ENCODE data around the gene CD96.

- TF ChIP-seq CTCF (IDR thresholded peaks at IDR 0.05): no peak
- no peak for TF ChIP-seq POLR2A (IDR thresholded peaks at IDR 0.05)
Observed at GRCh38 chr3:111639316-111639715, 97.3 kb downstream of the CD96 start.
